ENCODE data around the gene CISD1. TPM values are rescaled to one million over a fixed set of nuclear protein-coding genes. Genes with fewer than 3 reads are reported as not detected.
"Not testable (repeated sequence)": the region's sequence is repeated elsewhere in the genome, so short reads cannot be mapped to it uniquely, and the experiment has no call there.

The CISD1 gene
- total RNA-seq: 10 to 100 TPM; 24.7 to 60.1 (median 47.6) TPM

GRCh38 chr10:58268946-58269781 is at the start of gene CISD1:
Gene CISD1, plus strand, starts transcription at chr10:58269162. Its CDS starts 112 bp downstream, at chr10:58269274.
- no peaks in the 10 kb centered on the region for H3K27me3 ChIP-seq
- peak; percentile 90 for ATAC-seq
- peak within 1 kb of the TSS; percentile 62 to 64 for H3K4me3 ChIP-seq
- H3K9me3 ChIP-seq: no peaks in the 10 kb centered on the region
- TF ChIP-seq, protein P1, sequence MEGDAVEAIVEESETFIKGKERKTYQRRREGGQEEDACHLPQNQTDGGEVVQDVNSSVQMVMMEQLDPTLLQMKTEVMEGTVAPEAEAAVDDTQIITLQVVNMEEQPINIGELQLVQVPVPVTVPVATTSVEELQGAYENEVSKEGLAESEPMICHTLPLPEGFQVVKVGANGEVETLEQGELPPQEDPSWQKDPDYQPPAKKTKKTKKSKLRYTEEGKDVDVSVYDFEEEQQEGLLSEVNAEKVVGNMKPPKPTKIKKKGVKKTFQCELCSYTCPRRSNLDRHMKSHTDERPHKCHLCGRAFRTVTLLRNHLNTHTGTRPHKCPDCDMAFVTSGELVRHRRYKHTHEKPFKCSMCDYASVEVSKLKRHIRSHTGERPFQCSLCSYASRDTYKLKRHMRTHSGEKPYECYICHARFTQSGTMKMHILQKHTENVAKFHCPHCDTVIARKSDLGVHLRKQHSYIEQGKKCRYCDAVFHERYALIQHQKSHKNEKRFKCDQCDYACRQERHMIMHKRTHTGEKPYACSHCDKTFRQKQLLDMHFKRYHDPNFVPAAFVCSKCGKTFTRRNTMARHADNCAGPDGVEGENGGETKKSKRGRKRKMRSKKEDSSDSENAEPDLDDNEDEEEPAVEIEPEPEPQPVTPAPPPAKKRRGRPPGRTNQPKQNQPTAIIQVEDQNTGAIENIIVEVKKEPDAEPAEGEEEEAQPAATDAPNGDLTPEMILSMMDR (IDR thresholded peaks at IDR 0.05): no peak
- TF ChIP-seq POLR2A (IDR thresholded peaks at IDR 0.05) (peak; percentile 60 to 69), POLR2AphosphoS5 (IDR thresholded peaks at IDR 0.05) (peak; percentile 94), EP300 (IDR thresholded peaks at IDR 0.05) (no peak)
- WGBS, 2 donors (ENCODE audit: low coverage in 1 of 2): 0 to 1% methylated on average over 11 to 15 of the region's 66 CpGs
- no peaks in the 10 kb centered on the region for H3K36me3 ChIP-seq
- peaks cover 0 to 67% (median 3%) of the 10 kb centered on the region in 3 donors for H3K4me1 ChIP-seq
- peak within 1 kb of the TSS; percentile 90 to 98 (median 96) for H3K27ac ChIP-seq

DNA sequence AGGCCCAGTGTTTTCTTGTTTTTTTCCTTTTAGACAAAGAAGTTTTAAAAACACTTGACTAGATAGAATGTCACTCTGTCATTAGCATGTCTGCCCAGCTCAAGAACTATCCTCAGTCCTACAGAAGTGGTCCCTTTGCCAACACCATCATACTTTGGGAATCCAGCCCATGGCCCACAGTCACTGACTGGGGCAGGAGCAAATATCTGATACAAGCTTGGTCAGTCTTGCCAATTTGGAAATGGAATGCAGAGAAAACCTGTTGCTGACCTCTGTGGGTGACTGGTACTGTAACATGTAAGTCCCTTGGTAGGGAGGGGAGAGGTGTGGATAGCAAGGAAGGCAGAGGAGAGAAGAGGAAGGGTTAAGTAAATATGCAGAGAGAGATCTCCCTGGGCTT is 49.1 kb upstream of the CISD1 start:
- no peaks in the 10 kb centered on the region for H3K36me3 ChIP-seq
- no peaks in the 10 kb centered on the region for H3K4me1 ChIP-seq
- no peaks in the 10 kb centered on the region for H3K9me3 ChIP-seq
- no peaks in the 10 kb centered on the region for H3K27me3 ChIP-seq
- no peak overlapping the region for H3K27ac ChIP-seq
- TF ChIP-seq POLR2AphosphoS5 (IDR thresholded peaks at IDR 0.05): no peak
- TF ChIP-seq, protein P1 (IDR thresholded peaks at IDR 0.05): no peak
- no peak for TF ChIP-seq EP300 (IDR thresholded peaks at IDR 0.05)
- TF ChIP-seq POLR2A (IDR thresholded peaks at IDR 0.05): no peak
- no peak for ATAC-seq
- no peak overlapping the region for H3K4me3 ChIP-seq

DNA sequence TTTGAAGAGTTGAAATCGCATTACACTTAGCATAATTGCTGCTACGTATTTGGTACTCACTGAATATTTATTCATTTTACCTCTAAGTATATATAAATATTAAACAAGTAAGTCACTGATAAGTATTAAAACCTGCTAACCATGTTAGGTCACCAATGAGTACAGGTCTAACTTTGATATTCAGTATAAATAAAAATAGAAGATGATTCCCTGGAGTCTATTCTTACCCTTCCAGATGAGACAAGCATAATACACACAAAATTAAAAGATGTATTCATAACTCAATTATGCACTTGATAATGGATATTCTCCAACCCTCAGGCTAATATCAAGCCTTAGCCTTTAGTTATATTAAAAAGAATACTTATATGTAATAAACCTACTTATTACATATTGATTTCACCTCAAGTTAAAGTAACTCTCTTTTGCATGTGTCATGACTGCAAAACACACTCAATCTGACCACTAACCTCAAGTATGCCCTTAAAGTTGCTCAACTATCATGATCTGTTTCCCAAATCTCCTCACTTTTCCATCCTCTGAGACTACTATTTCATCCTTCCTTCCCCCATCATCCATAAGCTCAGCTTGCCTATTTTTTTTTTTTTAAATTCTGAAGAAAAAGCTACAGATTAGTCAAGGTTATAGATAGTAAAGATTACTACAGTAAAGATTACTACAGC is 48.1 kb upstream of the CISD1 start:
- 89 to 100% methylated on average over 2 of the region's 2 CpGs for WGBS, 2 donors (ENCODE audit: low coverage in 1 of 2)
- Histone ChIP-seq H3K9me3 (no peaks in the 10 kb centered on the region), H3K27ac (no peak overlapping the region), H3K4me1 (no peaks in the 10 kb centered on the region), H3K36me3 (peaks cover 0 to under 1% of the 10 kb centered on the region in 2 donors), H3K27me3 (no peaks in the 10 kb centered on the region), H3K4me3 (no peak overlapping the region)
- no peak for ATAC-seq
- TF ChIP-seq POLR2A (IDR thresholded peaks at IDR 0.05): no peak
- TF ChIP-seq POLR2AphosphoS5 (IDR thresholded peaks at IDR 0.05): no peak
- no peak for TF ChIP-seq EP300 (IDR thresholded peaks at IDR 0.05)
- TF ChIP-seq, protein P1 (IDR thresholded peaks at IDR 0.05): no peak

DNA sequence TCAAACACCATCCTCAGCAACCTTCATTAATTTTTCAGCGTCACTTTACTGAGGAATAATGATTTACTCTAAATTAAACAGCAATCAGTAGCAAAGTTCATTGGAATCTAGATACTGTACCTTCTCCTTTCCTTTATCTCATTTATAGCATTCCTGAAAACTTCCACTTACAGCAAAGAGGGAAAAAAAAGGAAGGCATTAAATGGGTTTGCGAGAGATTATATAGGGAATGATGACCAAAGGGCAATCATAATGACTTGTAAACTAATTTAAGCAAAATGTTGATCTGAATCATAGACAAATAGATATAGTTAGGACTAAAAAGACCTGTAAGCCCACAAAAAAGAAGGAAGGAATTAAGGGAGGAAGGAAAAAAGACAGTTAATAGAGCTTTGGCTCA is 43.3 kb upstream of the CISD1 start:
- peaks cover 0 to 38% of the 10 kb centered on the region in 2 donors for H3K36me3 ChIP-seq
- TF ChIP-seq POLR2A (IDR thresholded peaks at IDR 0.05) (no peak), POLR2AphosphoS5 (IDR thresholded peaks at IDR 0.05) (no peak)
- no peaks in the 10 kb centered on the region for H3K27me3 ChIP-seq
- WGBS, 2 donors (ENCODE audit: low coverage in 1 of 2): 94 to 100% methylated on average over 1 to 2 of the region's 2 CpGs
- no peak overlapping the region for H3K27ac ChIP-seq
- no peaks in the 10 kb centered on the region for H3K4me1 ChIP-seq
- no peak overlapping the region for H3K4me3 ChIP-seq
- ATAC-seq: no peak
- no peaks in the 10 kb centered on the region for H3K9me3 ChIP-seq

DNA sequence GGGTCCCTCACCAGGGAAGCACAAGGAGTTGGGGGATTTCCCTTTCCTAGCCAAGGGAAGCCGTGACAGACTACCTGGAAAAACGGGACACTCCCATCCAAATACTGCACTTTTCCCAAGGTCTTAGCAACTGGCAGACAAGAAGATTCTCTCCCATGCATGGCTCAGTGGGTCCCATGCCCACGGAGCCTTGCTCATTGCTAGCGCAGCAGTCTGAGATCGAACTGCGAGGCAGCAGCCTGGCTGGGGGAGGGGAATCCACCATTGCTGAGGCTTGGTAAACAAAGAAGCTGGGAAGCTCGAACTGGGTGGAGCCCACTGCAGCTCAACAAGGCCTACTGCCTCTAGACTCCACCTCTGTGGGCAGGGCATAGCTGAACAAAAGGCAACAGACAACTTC is 39.1 kb upstream of the CISD1 start:
- H3K36me3 ChIP-seq: peaks cover 0 to 63% of the 10 kb centered on the region in 2 donors
- ATAC-seq, H3K9me3 ChIP-seq, H3K4me3 ChIP-seq, H3K4me1 ChIP-seq, H3K27me3 ChIP-seq, H3K27ac ChIP-seq: not testable (repeated sequence)
- WGBS, 2 donors (ENCODE audit: low coverage in 1 of 2): 90 to 100% methylated on average over 1 to 7 of the region's 7 CpGs
